DMS153 treated with DMSO at 0.1 percent for 48 hours (cell line): ENCODE results near the gene ZFYVE1.
"Not testable (repeated sequence)": the region's sequence is repeated elsewhere in the genome, so short reads cannot be mapped to it uniquely, and the experiment has no call there.

Source experiments
- DNase-seq: peaks from one replicate; lab custom pipeline; 2025; ENCODE audit not compliant: unreplicated experiment; lab: John Stamatoyannopoulos, UW

The ZFYVE1 gene

GRCh38 chr14:72961579-72962335, 65.1 kb downstream of the ZFYVE1 start:
- no peak for DNase-seq

GRCh38 chr14:72961016-72961415, 65.9 kb downstream of the ZFYVE1 start:
- DNase-seq = not testable (repeated sequence)

- no peak for DNase-seq
Observed at GRCh38 chr14:72958548-72958947, 68.4 kb downstream of the ZFYVE1 start.

- no peak for DNase-seq
Observed at GRCh38 chr14:72957213-72957612, 69.7 kb downstream of the ZFYVE1 start.

- DNase-seq = not testable (repeated sequence)
Observed at GRCh38 chr14:72956741-72957140, 70.2 kb downstream of the ZFYVE1 start.

GRCh38 chr14:72952171-72952570, 74.7 kb downstream of the ZFYVE1 start:
- DNase-seq = no peak

- DNase-seq = no peak
Observed at GRCh38 chr14:72948481-72949138, 78.3 kb downstream of the ZFYVE1 start.

- no peak for DNase-seq
Observed at GRCh38 chr14:72947366-72948160, 79.3 kb downstream of the ZFYVE1 start.

GRCh38 chr14:72946491-72946890, 80.4 kb downstream of the ZFYVE1 start:
- no peak for DNase-seq

- no peak for DNase-seq
Observed at GRCh38 chr14:72945356-72946027, 81.4 kb downstream of the ZFYVE1 start.

GRCh38 chr14:72943876-72944430, 83.0 kb downstream of the ZFYVE1 start:
- DNase-seq = no peak

- no peak for DNase-seq
Observed at GRCh38 chr14:72942934-72943333, 84.0 kb downstream of the ZFYVE1 start.

GRCh38 chr14:72941286-72941985, 85.5 kb downstream of the ZFYVE1 start:
- no peak for DNase-seq

GRCh38 chr14:72939630-72940029, 87.3 kb downstream of the ZFYVE1 start:
- no peak for DNase-seq

GRCh38 chr14:72932893-72933292, 94.0 kb downstream of the ZFYVE1 start:
- DNase-seq = no peak

- no peak for DNase-seq
Observed at GRCh38 chr14:72929316-72930080, 97.4 kb downstream of the ZFYVE1 start.

GRCh38 chr14:72928872-72929271, 98.0 kb downstream of the ZFYVE1 start:
- no peak for DNase-seq

GRCh38 chr14:72926292-72927028, 100.4 kb downstream of the ZFYVE1 start, which contains the start of gene DCAF4:
Gene DCAF4 (plus strand): TSS chr14:72926464. CDS start chr14:72937979, 11,515 bp downstream.
- peak; percentile 93 for DNase-seq

- DNase-seq = no peak
Observed at GRCh38 chr14:72925815-72926291, 101.1 kb downstream of the ZFYVE1 start.
